Nephron progenitor cell (in vitro differentiated cells): Measurements from ENCODE around the gene ITGB3.

ENCODE experiments used
- DNase-seq: peaks from one replicate; pipeline ENCODE4 v3.0.0; 2021
- H3K27ac Mint-ChIP-seq: 2 replicates; pipeline ENCODE4 v1.8.0; 2021; ENCODE audit warnings: mild to moderate bottlenecking, moderate library complexity, mixed read lengths
- H3K27me3 Mint-ChIP-seq: 2 replicates; pipeline ENCODE4 v1.8.0; 2021; ENCODE audit warnings: mild to moderate bottlenecking, low read depth, mixed read lengths; ENCODE audit not compliant: poor library complexity
- H3K36me3 Mint-ChIP-seq: 2 replicates; pipeline ENCODE4 v1.8.0; 2021; ENCODE audit warnings: low read depth, mixed read lengths
- H3K4me1 Mint-ChIP-seq: 2 replicates; pipeline ENCODE4 v1.8.0; 2021; ENCODE audit warnings: mixed read lengths
- H3K4me3 Mint-ChIP-seq: 2 replicates; pipeline ENCODE4 v1.8.0; 2021; ENCODE audit warnings: mild to moderate bottlenecking, moderate library complexity, mixed read lengths
- H3K9me3 Mint-ChIP-seq: 2 replicates; pipeline ENCODE4 v1.8.0; 2021; ENCODE audit warnings: mild to moderate bottlenecking, moderate library complexity, mixed read lengths
- TF ChIP-seq, protein P1 (sequence below): fragments of 200-600 bp; sonication (generic); IDR thresholded peaks from 2 replicates; pipeline ENCODE4 v1.5.0; 2021; ENCODE audit warnings: antibody characterized with exemption

Gene ITGB3

DNA sequence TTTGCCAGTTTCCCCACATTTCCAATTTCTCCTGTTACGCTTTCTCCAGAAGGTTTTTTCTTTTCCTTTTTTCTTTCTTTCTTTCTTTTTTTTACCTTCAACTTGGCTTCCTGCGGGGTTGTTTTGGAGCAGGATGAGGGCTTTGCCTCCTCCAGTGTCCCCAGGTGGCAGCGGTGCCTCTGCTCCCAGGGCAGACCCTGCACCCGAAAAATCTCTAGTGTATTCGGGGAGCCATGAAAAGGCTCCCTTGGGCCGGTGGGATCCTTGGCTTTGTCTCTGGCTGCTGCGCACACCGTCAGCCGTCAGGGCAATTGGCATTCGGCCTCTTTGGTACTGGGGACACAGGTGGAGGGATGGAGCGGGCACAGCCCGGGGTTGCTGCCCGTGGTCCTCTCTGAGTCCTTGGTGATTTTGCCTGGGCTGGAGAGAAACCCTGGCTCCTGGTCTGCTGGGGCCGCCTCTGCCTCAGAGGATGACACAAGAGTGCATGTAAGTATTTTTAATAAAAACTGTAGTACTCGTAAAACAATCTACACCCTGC is 846 bp downstream of the ITGB3 start:
- DNase-seq: no peak
- TF ChIP-seq, protein P1, sequence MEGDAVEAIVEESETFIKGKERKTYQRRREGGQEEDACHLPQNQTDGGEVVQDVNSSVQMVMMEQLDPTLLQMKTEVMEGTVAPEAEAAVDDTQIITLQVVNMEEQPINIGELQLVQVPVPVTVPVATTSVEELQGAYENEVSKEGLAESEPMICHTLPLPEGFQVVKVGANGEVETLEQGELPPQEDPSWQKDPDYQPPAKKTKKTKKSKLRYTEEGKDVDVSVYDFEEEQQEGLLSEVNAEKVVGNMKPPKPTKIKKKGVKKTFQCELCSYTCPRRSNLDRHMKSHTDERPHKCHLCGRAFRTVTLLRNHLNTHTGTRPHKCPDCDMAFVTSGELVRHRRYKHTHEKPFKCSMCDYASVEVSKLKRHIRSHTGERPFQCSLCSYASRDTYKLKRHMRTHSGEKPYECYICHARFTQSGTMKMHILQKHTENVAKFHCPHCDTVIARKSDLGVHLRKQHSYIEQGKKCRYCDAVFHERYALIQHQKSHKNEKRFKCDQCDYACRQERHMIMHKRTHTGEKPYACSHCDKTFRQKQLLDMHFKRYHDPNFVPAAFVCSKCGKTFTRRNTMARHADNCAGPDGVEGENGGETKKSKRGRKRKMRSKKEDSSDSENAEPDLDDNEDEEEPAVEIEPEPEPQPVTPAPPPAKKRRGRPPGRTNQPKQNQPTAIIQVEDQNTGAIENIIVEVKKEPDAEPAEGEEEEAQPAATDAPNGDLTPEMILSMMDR: no peak
- H3K9me3 Mint-ChIP-seq: peaks cover 36% of the 10 kb centered on the region
- peak overlapping the region; percentile 89 for H3K4me3 Mint-ChIP-seq
- H3K4me1 Mint-ChIP-seq: peaks cover 18% of the 10 kb centered on the region
- peaks cover 81% of the 10 kb centered on the region for H3K27me3 Mint-ChIP-seq
- H3K36me3 Mint-ChIP-seq: no peaks in the 10 kb centered on the region
- no peak overlapping the region for H3K27ac Mint-ChIP-seq

DNA sequence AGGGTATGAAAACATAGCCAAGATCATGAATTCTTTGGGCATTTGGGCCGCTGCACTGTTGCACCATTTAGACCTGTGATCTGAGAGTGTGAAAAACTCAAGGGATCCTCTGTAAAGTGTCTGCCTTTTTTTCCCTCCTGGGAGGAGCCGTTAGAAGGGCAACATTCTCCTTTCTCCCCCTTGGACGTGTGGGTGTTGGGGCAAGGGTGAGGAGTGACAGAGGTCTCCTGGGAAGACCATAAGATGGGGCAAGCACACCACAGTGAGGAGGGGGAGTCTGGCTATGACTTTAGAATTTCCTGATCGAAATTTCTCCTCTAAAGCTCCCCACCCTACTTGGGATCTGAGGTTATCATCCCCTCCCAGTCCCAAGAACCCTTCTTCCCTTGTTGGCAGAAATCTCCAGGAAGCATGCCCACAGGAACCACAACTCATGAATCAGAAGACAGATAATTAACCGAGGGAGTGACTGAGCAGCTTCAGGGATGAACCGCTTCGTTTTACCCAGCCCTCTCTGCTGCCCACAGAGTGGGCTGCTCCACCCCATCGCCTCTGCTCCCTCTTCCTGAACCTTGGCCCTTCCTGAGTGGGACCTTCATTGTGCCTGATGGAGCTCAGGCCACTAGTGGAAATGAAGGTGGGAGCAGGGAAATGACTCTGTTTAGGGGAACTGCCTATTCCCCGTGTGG is 4.2 kb downstream of the ITGB3 start:
- H3K27me3 Mint-ChIP-seq: peaks cover 51% of the 10 kb centered on the region
- peaks cover 37% of the 10 kb centered on the region for H3K9me3 Mint-ChIP-seq
- TF ChIP-seq, protein P1: no peak
- no peak overlapping the region for H3K27ac Mint-ChIP-seq
- H3K4me3 Mint-ChIP-seq: no peak overlapping the region
- H3K36me3 Mint-ChIP-seq: no peaks in the 10 kb centered on the region
- peaks cover 18% of the 10 kb centered on the region for H3K4me1 Mint-ChIP-seq
- no peak for DNase-seq

GRCh38 chr17:47262586-47262985 is 9.0 kb downstream of the ITGB3 start:
- TF ChIP-seq, protein P1: no peak
- peaks cover 29% of the 10 kb centered on the region for H3K4me1 Mint-ChIP-seq
- peaks cover 22% of the 10 kb centered on the region for H3K9me3 Mint-ChIP-seq
- no peaks in the 10 kb centered on the region for H3K36me3 Mint-ChIP-seq
- no peak overlapping the region for H3K27ac Mint-ChIP-seq
- DNase-seq: no peak
- H3K4me3 Mint-ChIP-seq: no peak overlapping the region
- peaks cover 9% of the 10 kb centered on the region for H3K27me3 Mint-ChIP-seq

DNA sequence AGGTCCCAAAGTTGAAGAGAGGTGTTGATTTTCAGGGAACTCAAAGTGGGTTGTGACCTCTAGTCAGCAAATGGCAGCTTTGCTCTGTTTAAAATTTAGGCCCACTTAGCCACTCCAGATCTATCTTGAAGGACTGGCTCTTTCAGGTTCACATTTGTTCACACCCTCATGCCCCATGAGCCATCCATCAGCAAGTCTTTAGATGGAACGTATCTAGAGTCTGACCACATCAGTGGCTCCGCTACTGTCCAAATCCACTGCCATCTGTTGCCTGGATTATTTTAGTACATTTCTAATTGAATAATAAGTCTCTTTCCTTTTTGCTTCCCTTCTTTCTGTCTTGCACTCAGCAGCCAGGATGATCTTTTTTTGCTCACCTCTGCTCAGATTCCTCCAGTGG is 10.5 kb downstream of the ITGB3 start:
- Mint-ChIP-seq H3K27me3 (peaks cover 3% of the 10 kb centered on the region), H3K4me3 (no peak overlapping the region), H3K36me3 (peaks cover under 1% of the 10 kb centered on the region), H3K4me1 (peaks cover 18% of the 10 kb centered on the region), H3K9me3 (peaks cover 17% of the 10 kb centered on the region), H3K27ac (no peak overlapping the region)
- no peak for DNase-seq
- TF ChIP-seq, protein P1: no peak

GRCh38 chr17:47265983-47266541 is 12.4 kb downstream of the ITGB3 start:
- peaks cover 4% of the 10 kb centered on the region for H3K36me3 Mint-ChIP-seq
- H3K9me3 Mint-ChIP-seq: peaks cover 22% of the 10 kb centered on the region
- H3K4me1 Mint-ChIP-seq: peaks cover 18% of the 10 kb centered on the region
- TF ChIP-seq, protein P1: no peak
- DNase-seq: no peak
- H3K27me3 Mint-ChIP-seq: peaks cover 4% of the 10 kb centered on the region
- no peak overlapping the region for H3K4me3 Mint-ChIP-seq
- no peak overlapping the region for H3K27ac Mint-ChIP-seq
